Coronary artery (tissue), 2 donors: ENCODE data around the gene VPS13D.
A peak's percentile ranks its signal among the peaks of the same experiment; 100 is the strongest.

Experiments
- DNase-seq: peaks from one replicate; pipeline ENCODE4 v3.0.0-alpha.2; 2017; ENCODE audit warnings: low spot score
- H3K27ac ChIP-seq, 2 donors: fragments of 200-600 bp; sonication (generic); one replicate each; pipeline ENCODE4 v1.5.1; 2016 to 2019
- H3K4me3 ChIP-seq: fragments of 200-600 bp; sonication (generic); 2 replicates; pipeline ENCODE4 v1.5.1; 2016; ENCODE audit warnings: mild to moderate bottlenecking, moderate library complexity
- CTCF ChIP-seq: fragments of 200-600 bp; sonication (generic); IDR thresholded peaks from one replicate; pipeline ENCODE4 v1.5.1; 2019; ENCODE audit warnings: antibody characterized with exemption

VPS13D gene

DNA sequence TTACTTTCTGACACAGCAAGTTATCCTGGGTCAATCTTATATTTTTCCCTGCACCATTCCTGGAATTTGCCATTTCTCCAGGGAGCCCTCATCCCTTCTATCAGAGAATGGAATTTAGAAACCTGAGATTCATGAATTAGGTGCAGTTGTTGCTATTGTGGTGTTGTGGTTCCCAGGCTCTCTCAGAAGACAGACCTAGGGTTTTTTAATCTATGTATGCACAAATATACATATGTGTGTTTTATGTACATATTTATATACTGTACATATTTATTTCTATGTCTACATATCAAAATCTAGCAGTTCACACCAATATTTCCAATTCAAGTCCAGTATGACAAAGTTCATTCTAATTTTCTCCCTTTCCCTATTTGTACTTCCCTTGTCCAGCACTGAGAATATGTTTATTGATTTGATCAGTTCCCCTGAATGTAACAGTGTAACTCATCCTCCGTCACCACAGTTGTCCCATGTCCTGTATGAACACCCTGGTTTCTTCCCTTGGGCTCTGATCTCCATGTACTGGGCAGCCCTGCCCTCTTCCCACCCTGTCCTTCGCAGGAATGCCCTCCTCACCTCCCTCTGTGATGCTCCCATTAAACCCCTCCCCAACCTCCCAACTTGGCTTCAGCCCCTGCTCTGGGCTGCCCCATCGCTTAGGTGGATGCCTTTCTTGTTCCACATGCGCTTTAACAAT lies 145.5 kb downstream of the VPS13D start:
- no peak for DNase-seq
- no peak for TF ChIP-seq CTCF
- H3K4me3 ChIP-seq: no peak overlapping the region
- no peak overlapping the region for H3K27ac ChIP-seq

DNA sequence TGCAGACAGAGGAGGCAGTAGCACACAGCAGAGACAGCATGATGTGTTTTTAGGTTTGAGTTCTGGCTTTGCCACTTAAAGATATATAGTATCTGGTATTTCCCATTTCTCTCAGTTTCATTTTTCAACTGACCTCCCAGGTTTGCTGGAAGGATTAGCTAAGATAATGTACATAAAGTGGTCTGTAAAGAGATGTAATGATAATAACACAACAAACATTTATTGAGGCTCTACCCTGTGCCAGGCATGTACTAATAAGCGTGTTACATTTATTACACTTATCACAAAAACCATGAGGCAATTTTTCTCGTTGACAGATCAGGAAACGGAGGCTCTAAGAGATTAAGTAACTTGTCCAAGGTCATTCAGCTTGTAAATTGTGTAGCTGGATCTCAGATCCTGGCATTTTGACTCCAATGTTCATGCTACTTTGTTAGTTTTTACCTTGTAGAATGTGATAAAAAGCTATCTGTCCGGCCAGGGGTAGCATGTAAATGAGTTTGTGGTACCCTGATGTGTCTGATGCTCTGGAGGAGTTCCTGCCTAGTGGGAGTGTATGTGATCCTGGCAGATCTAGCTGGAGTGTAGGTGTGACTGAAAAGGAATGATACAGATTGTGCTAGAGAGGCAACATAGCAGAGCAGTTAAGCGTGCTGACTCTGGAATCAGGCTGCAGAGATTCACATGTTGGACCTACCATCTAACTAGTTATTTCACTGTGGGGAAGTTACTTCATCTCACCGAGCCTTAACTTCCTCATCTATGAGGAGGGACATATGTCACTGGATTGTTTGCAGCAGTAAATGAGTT lies 146.6 kb downstream of the VPS13D start:
- DNase-seq: no peak
- Histone ChIP-seq H3K27ac (no peak overlapping the region), H3K4me3 (no peak overlapping the region)
- no peak for TF ChIP-seq CTCF

DNA sequence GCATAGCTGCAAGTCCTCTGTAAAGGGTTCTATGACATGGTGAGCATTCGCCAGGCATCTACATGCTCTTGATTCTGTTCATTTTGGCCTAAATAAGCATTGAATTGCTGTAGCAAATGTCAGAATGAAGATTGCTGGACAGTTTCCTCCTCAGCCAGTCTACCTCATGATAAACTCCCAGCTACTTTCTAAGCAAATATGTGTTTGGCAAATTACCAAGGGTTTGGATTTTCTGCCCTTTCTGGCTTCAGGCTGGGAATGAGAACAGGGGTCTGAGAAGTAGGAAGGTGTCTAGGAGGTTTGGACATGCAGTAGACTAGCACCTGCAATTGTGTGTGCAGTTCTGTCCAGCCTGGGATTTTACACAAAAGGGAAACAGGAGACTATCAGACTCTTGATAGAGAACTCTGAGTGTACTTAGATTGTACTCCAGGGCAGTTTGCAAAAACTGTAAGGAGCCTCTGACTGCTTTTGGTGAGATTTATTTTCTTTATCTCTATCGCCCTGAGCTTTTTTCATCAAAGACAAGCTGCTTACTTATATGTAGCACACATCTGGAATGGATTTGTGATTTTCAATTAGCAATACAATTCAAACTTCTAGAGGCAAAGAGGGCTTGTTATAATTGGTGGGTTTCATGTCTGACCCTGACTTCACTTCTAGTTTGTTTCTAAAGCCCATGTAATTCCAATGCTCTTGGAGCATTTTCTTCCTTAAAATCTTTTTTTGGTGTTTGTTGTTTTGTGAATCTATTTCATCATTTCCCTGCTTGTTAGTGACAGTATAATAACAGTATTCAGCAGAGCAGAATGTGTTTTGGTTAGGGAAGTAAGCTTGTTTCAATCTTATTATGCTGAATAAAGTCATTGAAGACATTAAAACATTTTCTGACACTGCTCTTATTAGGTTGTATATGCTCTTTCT lies 150.8 kb downstream of the VPS13D start:
- H3K27ac ChIP-seq: peak overlapping the region in 1 of 2 donors; percentile 52
- no peak overlapping the region for H3K4me3 ChIP-seq
- no peak for TF ChIP-seq CTCF
- DNase-seq: no peak

DNA sequence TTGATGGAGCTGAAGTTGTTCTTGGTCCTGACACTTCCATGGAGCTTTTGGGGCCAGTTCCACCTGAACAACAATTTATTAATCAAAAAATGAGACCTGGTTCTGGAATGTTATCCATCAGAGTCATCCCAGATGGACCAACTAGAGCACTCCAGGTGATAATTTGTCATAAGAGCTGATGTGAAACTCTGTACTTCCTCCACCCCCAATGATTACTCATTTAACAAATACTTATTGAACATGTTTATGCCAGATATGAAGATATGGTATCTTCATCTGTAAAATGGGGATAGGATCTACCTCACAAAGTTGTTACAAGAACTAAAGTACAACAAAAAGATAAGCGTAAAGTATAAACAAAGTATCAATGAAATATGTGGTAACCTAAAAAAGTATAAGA lies 153.2 kb downstream of the VPS13D start:
- no peak for TF ChIP-seq CTCF
- DNase-seq: no peak
- no peak overlapping the region for H3K4me3 ChIP-seq
- no peak overlapping the region for H3K27ac ChIP-seq

DNA sequence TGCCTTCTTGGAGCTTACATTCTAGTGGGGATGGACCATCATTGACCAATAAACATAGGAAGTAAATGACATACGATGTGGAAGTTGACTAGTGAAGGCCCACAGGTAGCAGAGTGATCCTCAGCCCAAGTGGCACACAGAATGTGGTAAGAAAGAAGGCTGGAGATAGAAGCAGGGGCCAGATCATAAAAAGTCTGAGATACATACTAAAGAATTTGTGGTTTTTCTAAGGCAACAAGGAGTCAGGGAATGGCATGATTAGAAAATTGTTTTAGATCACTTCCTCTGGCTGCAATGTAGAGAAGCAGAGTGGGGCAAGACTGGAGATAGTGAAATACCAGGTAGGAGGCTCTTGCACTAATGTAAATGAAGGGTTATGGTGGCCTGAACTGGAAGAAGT lies 154.0 kb downstream of the VPS13D start:
- no peak overlapping the region for H3K4me3 ChIP-seq
- DNase-seq: no peak
- no peak overlapping the region for H3K27ac ChIP-seq
- no peak for TF ChIP-seq CTCF

DNA sequence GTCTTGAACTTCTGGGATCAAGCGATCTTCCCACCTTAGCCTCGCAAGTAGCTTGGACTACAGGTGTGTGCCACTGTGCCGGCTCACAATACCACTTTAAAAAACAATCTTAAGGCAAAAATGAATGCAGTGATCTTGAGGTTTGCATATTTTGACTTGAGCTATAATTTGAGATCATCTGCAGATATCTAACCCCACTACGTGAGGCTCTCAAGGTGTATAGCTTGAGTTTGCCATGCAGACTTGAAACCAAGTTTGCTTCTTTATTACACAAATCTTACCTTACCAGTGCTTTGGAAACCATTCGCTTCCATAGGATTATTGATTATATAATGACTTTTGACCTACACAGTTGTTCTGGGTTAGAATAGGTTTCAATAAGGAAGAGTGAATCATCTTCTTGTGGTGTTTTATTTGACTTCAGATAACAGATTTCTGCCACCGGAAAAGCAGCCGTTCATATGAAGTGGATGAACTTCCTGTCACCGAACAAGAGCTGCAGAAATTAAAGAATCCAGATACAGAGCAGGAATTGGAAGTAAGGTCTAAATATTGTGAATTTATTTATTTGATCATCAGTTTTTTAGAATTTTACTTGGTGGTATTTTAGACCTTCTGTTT lies 155.1 kb downstream of the VPS13D start:
- H3K4me3 ChIP-seq: no peak overlapping the region
- no peak for DNase-seq
- H3K27ac ChIP-seq: no peak overlapping the region
- TF ChIP-seq CTCF: no peak
